ENCODE data around the gene SH3BP4. TPM values are rescaled to one million over a fixed set of nuclear protein-coding genes. Genes with fewer than 3 reads are reported as not detected.

Gene SH3BP4
- total and polyA plus RNA-seq, 2 of the 8 experiments (the other 6 are each of a cell fraction or from before 2014, with no cell fraction given), result 28.3 to 35.4 TPM

DNA sequence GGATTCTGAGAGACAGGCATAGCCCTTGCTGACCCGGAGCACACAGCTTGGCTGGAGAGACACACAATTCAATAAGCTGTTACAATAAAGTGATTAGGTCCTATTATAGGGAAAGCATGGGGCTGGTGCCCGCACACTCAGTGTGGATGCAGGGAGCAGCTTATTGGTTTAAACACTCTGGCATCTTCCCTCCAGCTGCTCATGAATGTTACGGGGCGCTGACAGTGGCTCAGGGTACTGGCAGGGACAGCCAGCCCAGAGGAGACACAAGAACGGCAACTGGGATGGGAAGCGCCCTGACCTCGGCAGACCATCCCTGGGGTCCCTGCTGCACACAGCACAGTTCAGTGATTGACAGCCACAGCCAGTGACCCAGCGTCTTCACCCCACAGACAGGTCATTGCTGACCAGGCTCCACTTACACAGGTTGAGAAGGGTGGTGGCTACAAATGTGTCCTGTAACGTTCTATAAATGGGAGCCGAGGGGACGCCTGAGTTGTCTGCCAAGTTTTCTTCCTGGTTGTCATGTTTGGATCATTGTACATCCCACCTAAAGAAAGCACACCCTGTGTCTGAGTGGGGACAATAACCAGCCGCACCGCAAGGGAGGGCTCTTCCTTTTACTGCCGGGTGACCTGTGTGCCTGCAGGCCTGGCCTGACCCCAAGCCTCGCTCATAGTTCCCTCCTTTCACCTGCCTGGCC, 60.3 kb downstream of the SH3BP4 start:
- POLR2A ChIA-PET (ENCODE audit: partially characterized antibody), result interaction anchor here (0.8 kb wide), 1 partner anchor 16 kb away, joined by 3 read pairs; no protein-coding TSS in a partner anchor
- 83% methylated on average over 15 of the region's 15 CpGs; no CpG with 5 or more reads in 1 of the 2 experiments for WGBS, 2 experiments (ENCODE audit: extremely low coverage in 1 of 2, insufficient coverage in 1 of 2, insufficient read length in 1 of 2, insufficient replicate concordance in 2 of 2, low coverage in 1 of 2, low lambda C conversion rate in 2 of 2, missing lambda C conversion rate in 1 of 2)

More for the DNA sequence above, 60.3 kb downstream of the SH3BP4 start:
- no peak overlapping the region for H3K9ac ChIP-seq (replicated peaks in 1 of 4; ENCODE audit: extremely low read depth in 1 of 4, low read depth in 3 of 4, low read length in 3 of 4)
- H4K20me1 ChIP-seq (replicated peaks in 1 of 2; ENCODE audit: control insufficient read depth in 1 of 2, insufficient read depth in 2 of 2, low read length in 2 of 2), result peaks cover 9 to 10% of the 10 kb centered on the region in 2 experiments
- no peak overlapping the region for H3K23ac ChIP-seq (ENCODE audit: insufficient read length)
- H3K27me3 ChIP-seq (replicated peaks in 1 of 4; ENCODE audit: control insufficient read depth in 3 of 4, extremely low read depth in 1 of 4, insufficient read depth in 3 of 4, low read length in 3 of 4), result no peaks in the 10 kb centered on the region
- TF ChIP-seq ASH2L (IDR thresholded peaks at IDR 0.05; ENCODE audit: low read length), result peak; percentile 22
- TF ChIP-seq, protein P1, sequence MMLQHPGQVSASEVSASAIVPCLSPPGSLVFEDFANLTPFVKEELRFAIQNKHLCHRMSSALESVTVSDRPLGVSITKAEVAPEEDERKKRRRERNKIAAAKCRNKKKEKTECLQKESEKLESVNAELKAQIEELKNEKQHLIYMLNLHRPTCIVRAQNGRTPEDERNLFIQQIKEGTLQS (IDR thresholded peaks at IDR 0.05; ENCODE audit: insufficient read depth, low read depth, low read length), result no peak
- no peak overlapping the region for H4K5ac ChIP-seq (ENCODE audit: insufficient read length, low read depth, low read length)
- peak overlapping the region; percentile 28 for H2BK20ac ChIP-seq (ENCODE audit: low read length)
- no peak for FAIRE-seq
- H3K56ac ChIP-seq (replicated peaks; ENCODE audit: insufficient read length, low read depth, low read length), result no peak overlapping the region
- CTCF ChIA-PET (ENCODE audit: partially characterized antibody), result no interaction called here
- peak overlapping the region; percentile 13 for H2BK5ac ChIP-seq (ENCODE audit: low read depth, low read length)
- H3K18ac ChIP-seq (ENCODE audit: extremely low read depth, low read length), result peak overlapping the region; percentile 6; the same call in 1 of the 2 replicates
- H2BK15ac ChIP-seq (ENCODE audit: low read length), result peak overlapping the region; percentile 6; the same call in 1 of the 2 replicates
- DNase-seq (ENCODE audit: low read depth in 1 of 2, low spot score in 2 of 2), result peak in 1 of 2 experiments; percentile 62
- H3K4ac ChIP-seq (replicated peaks; ENCODE audit: insufficient read length, low read depth, low read length), result no peak overlapping the region
- H3K23me2 ChIP-seq (ENCODE audit: low read depth, low read length), result no peaks in the 10 kb centered on the region
- peaks cover 0 to 2% (median 0%) of the 10 kb centered on the region in 4 experiments; a peak in 2 of 8 replicates for H3K36me3 ChIP-seq (ENCODE audit: control insufficient read depth in 2 of 4, insufficient read depth in 4 of 4, low read length in 3 of 4)
- H2AK5ac ChIP-seq (ENCODE audit: low read depth, low read length), result peak overlapping the region; percentile 88
- no peak overlapping the region for H4K91ac ChIP-seq (replicated peaks; ENCODE audit: insufficient read length, low read length)
- peaks cover 0 to 97% of the 10 kb centered on the region in 2 experiments; a peak in 2 of 4 replicates for H3K79me2 ChIP-seq (ENCODE audit: control insufficient read depth in 1 of 2, insufficient read depth in 2 of 2, low read length in 2 of 2)
- peaks cover 29% of the 10 kb centered on the region for H3K79me1 ChIP-seq (ENCODE audit: low read depth, low read length)
- H2BK12ac ChIP-seq (ENCODE audit: low read depth, low read length), result peak overlapping the region; percentile 27; the same call in 1 of the 2 replicates
- peak overlapping the region; percentile 15 to 22; a peak in 2 of 4 replicates for H3K4me2 ChIP-seq (ENCODE audit: insufficient read depth in 1 of 2, low read depth in 2 of 2, low read length in 2 of 2)
- no peak overlapping the region for H3K4me3 ChIP-seq (ENCODE audit: extremely low read depth in 1 of 4, insufficient read depth in 2 of 4, low read depth in 3 of 4, low read length in 4 of 4)
- H4K8ac ChIP-seq (ENCODE audit: extremely low read depth, insufficient read depth, low read length), result no peak overlapping the region
- H2AFZ ChIP-seq (ENCODE audit: low read length), result no peak overlapping the region
- H3K14ac ChIP-seq (ENCODE audit: insufficient read length), result no peak overlapping the region
- peaks cover 0 to 29% (median 16%) of the 10 kb centered on the region in 4 experiments; a peak in 6 of 7 replicates for H3K4me1 ChIP-seq (replicated peaks in 1 of 4; ENCODE audit: control insufficient read depth in 3 of 4, insufficient read depth in 4 of 4, low read length in 3 of 4)
- H2BK120ac ChIP-seq (replicated peaks; ENCODE audit: low read depth, low read length), result no peak overlapping the region
- H3K9me3 ChIP-seq (ENCODE audit: insufficient read depth in 2 of 2, low read depth in 1 of 2, low read length in 1 of 2), result peaks cover 4 to 5% of the 10 kb centered on the region in 2 experiments; a peak in 2 of 4 replicates
- H3K27ac ChIP-seq (ENCODE audit: low read depth, low read length), result no peak overlapping the region
